RWPE1 (cell line): ENCODE data around the gene C11orf98.

Experiments used
- CTCF ChIA-PET: fragments of 350-600 bp; sonication (Branson Sonifier 250); formaldehyde crosslinking; extraction: SDS; loops from one replicate; lab custom pipeline; 2021; lab: Yijun Ruan, JAX
- POLR2A ChIA-PET: fragments of 400-600 bp; formaldehyde crosslinking; extraction: SDS; loops from one replicate; lab custom pipeline; 2020; ENCODE audit warnings: antibody characterized with exemption; ENCODE audit not compliant: low non-redundant PET; lab: Yijun Ruan, JAX
- DNase-seq: peaks from one replicate; pipeline ENCODE4 v3.0.0; 2012; ENCODE audit warnings: low spot score
- H3K27ac ChIP-seq: fragments of 450-650 bp; 2 replicates; pipeline ENCODE4 v1.5.1; 2017
- CTCF ChIP-seq: fragments of 450-650 bp; conservative IDR thresholded peaks from 2 replicates; pipeline ENCODE4 v1.5.1; 2017; ENCODE audit warnings: low read depth, mild to moderate bottlenecking

The C11orf98 gene

GRCh38 chr11:62671236-62671607 lies 6.2 kb upstream of the C11orf98 start:
- peak overlapping the region; percentile 94 for H3K27ac ChIP-seq
- no peak for DNase-seq
- ChIA-PET POLR2A (interaction anchor here (0.9 to 1.5 kb wide), 2 partner anchors 49 to 97 kb away, joined by 4 to 7 read pairs; partner anchors contain the start of genes B3GAT3 and EEF1G), CTCF (interaction anchor here (0.6 kb wide), 1 partner anchor 529 kb away, joined by 4 read pairs; no protein-coding TSS in a partner anchor)
- no peak for TF ChIP-seq CTCF

GRCh38 chr11:62669420-62670161 lies 4.6 kb upstream of the C11orf98 start:
- CTCF ChIA-PET, result interaction anchor here (0.6 kb wide), 2 partner anchors 24 to 75 kb away, joined by 4 to 6 read pairs; no protein-coding TSS in a partner anchor
- peak overlapping the region; percentile 94 for H3K27ac ChIP-seq
- no peak for DNase-seq
- no peak for TF ChIP-seq CTCF
- POLR2A ChIA-PET, result interaction anchor here (0.7 to 0.8 kb wide), 2 partner anchors 15 to 96 kb away, joined by 3 to 4 read pairs; partner anchors contain the start of gene EEF1G

DNA sequence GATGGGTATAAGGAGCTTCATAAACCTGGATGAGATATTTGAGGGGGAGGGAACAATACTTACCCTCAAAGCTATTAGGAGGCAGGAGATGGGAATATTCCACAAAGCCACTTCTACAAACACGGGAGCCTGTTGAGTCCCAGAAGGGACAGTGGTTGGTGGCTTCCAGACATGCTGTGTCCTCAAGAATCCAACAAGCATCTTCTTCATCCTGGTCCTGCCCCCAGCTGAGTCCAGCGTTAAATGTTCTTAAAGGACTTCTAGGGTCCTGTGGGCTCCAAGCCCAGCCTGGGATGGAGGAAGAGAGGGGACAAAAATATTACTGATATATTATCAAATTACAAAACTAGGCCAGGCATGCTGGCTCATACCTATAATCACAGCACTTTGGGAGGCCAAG lies 2.5 kb upstream of the C11orf98 start:
- ChIA-PET CTCF (interaction anchor here (0.6 to 0.7 kb wide), 2 partner anchors 54 to 243 kb away, joined by 3 to 4 read pairs; no protein-coding TSS in a partner anchor), POLR2A (no interaction called here)
- TF ChIP-seq CTCF, result no peak
- H3K27ac ChIP-seq, result peak overlapping the region; percentile 94
- no peak for DNase-seq

GRCh38 chr11:62666259-62666926 lies 1.4 kb upstream of the C11orf98 start:
- DNase-seq, result no peak
- no peak for TF ChIP-seq CTCF
- ChIA-PET POLR2A (interaction anchor here (2.1 kb wide), 1 partner anchor 75 kb away, joined by 16 read pairs; the partner anchor contains the start of gene TUT1), CTCF (interaction anchor here (0.7 kb wide), 2 partner anchors 42 to 242 kb away, joined by 3 to 4 read pairs; no protein-coding TSS in a partner anchor)
- H3K27ac ChIP-seq, result peak overlapping the region; percentile 90

- no peak for TF ChIP-seq CTCF
- ChIA-PET POLR2A (interaction anchor here (0.8 to 2.1 kb wide), 10 partner anchors 9 to 88 kb away, joined by 3 to 16 read pairs (median 8); partner anchors contain the start of genes B3GAT3, HNRNPUL2, INTS5 and MTA2), CTCF (interaction anchor here (0.9 kb wide), 1 partner anchor 73 kb away, joined by 4 read pairs; no protein-coding TSS in a partner anchor)
- H3K27ac ChIP-seq, result peak overlapping the region; percentile 90
- peak; percentile 46 for DNase-seq
Observed at GRCh38 chr11:62665599-62666258, 719 bp upstream of the C11orf98 start.
